IMR-90 (cell line): Measurements from ENCODE around the gene LRIG1. TPM values are rescaled to one million over a fixed set of nuclear protein-coding genes. Genes with fewer than 3 reads are reported as not detected.

Source experiments
- ATAC-seq: fragments of 200-7000 bp; cut with Tn5 transposase; 2 replicates; pipeline ENCODE4 v1.9.1; 2020; ENCODE audit warnings: low read depth, mild to moderate bottlenecking, moderate library complexity
- BruUV-seq: library from RNA; stranded (reverse); fragments of 400-500 nt; replicated peaks from 2 replicates; lab custom pipeline; 2021; lab: Mats Ljungman, UMichigan
- CTCF ChIA-PET: fragments of 300-600 bp; formaldehyde crosslinking; extraction: SDS; loops from one replicate; lab custom pipeline; 2021; ENCODE audit warnings: antibody characterized with exemption; lab: Yijun Ruan, JAX
- POLR2A ChIA-PET: fragments of 300-600 bp; sonication (Branson Sonifier 250); formaldehyde crosslinking; loops from one replicate; lab custom pipeline; 2022; ENCODE audit warnings: antibody characterized with exemption; ENCODE audit not compliant: unreplicated experiment; lab: Charles Lee
- DNase-seq: peaks from one replicate; pipeline ENCODE4 v3.0.0; 2013
- H2AFZ ChIP-seq: replicated peaks from 2 replicates; pipeline ENCODE3; 2013; ENCODE audit warnings: low read length, mild to moderate bottlenecking; ENCODE audit not compliant: poor library complexity
- H2AK5ac ChIP-seq: 2 replicates; pipeline ENCODE4 v1.6.1; 2013; ENCODE audit warnings: low read depth, low read length, inconsistent platforms
- H2AK9ac ChIP-seq: replicated peaks from 2 replicates; pipeline ENCODE3; 2013; ENCODE audit warnings: mild to moderate bottlenecking, low read depth, low read length, moderate library complexity; ENCODE audit not compliant: poor library complexity
- H2BK120ac ChIP-seq: 2 replicates; pipeline ENCODE4 v1.6.1; 2013; ENCODE audit warnings: low read depth, low read length, inconsistent platforms
- H2BK15ac ChIP-seq: 3 replicates; pipeline ENCODE4 v1.6.1; 2013; ENCODE audit warnings: low read depth, low read length, inconsistent platforms
- H2BK20ac ChIP-seq: 2 replicates; pipeline ENCODE4 v1.6.1; 2013; ENCODE audit warnings: low read depth, mild to moderate bottlenecking, inconsistent platforms, low read length, moderate library complexity
- H2BK5ac ChIP-seq: 2 replicates; pipeline ENCODE4 v1.6.1; 2013; ENCODE audit warnings: mild to moderate bottlenecking, low read depth, low read length, inconsistent platforms; ENCODE audit not compliant: poor library complexity, severe bottlenecking
- H3K14ac ChIP-seq: replicated peaks from 2 replicates; pipeline ENCODE4 v1.6.1; 2013; ENCODE audit warnings: low read depth, low read length, inconsistent platforms
- H3K18ac ChIP-seq: 2 replicates; pipeline ENCODE4 v1.6.1; 2013; ENCODE audit warnings: low read depth, low read length, control low read depth
- H3K23ac ChIP-seq: 2 replicates; pipeline ENCODE4 v1.6.1; 2013; ENCODE audit warnings: low read depth, low read length, inconsistent platforms
- H3K27ac ChIP-seq: 2 replicates; pipeline ENCODE4 v1.5.1; 2013; ENCODE audit warnings: mild to moderate bottlenecking, control low read depth, low read length; ENCODE audit not compliant: insufficient read depth
- H3K27me3 ChIP-seq: 2 replicates; pipeline ENCODE4 v1.6.1; 2013; ENCODE audit warnings: low read length; ENCODE audit not compliant: control insufficient read depth, insufficient read depth
- H3K36me3 ChIP-seq: 2 replicates; pipeline ENCODE4 v1.6.1; 2013; ENCODE audit warnings: low read length, mixed read lengths; ENCODE audit not compliant: control insufficient read depth, insufficient read depth
- H3K4ac ChIP-seq: 2 replicates; pipeline ENCODE4 v1.6.1; 2013; ENCODE audit warnings: low read depth, low read length, inconsistent platforms
- H3K4me1 ChIP-seq: 2 replicates; pipeline ENCODE4 v1.6.1; 2013; ENCODE audit warnings: low read length, mixed read lengths; ENCODE audit not compliant: control insufficient read depth, insufficient read depth
- H3K4me2 ChIP-seq: 2 replicates; pipeline ENCODE4 v1.6.1; 2013; ENCODE audit warnings: low read depth, mild to moderate bottlenecking, control low read depth, low read length, moderate library complexity
- H3K4me3 ChIP-seq: 2 replicates; pipeline ENCODE4 v1.5.1; 2013; ENCODE audit warnings: low read depth, mild to moderate bottlenecking, control low read depth, low read length, moderate library complexity; ENCODE audit not compliant: insufficient read depth
- H3K56ac ChIP-seq: 2 replicates; pipeline ENCODE4 v1.6.1; 2013; ENCODE audit warnings: low read length, inconsistent platforms; ENCODE audit not compliant: insufficient read depth; ENCODE audit errors: extremely low read depth
- H3K79me1 ChIP-seq, 2 experiments: 2 replicates each; pipeline ENCODE4 v1.6.1; 2013; ENCODE audit warnings: low read length in 2 of 2, inconsistent platforms in 1 of 2, low read depth in 1 of 2
- H3K9ac ChIP-seq: 2 replicates; pipeline ENCODE4 v1.6.1; 2013; ENCODE audit warnings: low read depth, low read length, control low read depth
- H3K9me1 ChIP-seq: 2 replicates; pipeline ENCODE4 v1.6.1; 2013; ENCODE audit warnings: low read length, inconsistent platforms; ENCODE audit not compliant: insufficient read depth
- H3K9me3 ChIP-seq: 2 replicates; pipeline ENCODE4 v1.6.1; 2013; ENCODE audit warnings: low read length; ENCODE audit not compliant: control insufficient read depth, insufficient read depth
- H4K20me1 ChIP-seq: 2 replicates; pipeline ENCODE4 v1.6.1; 2013; ENCODE audit warnings: low read length, inconsistent platforms; ENCODE audit not compliant: insufficient read depth
- H4K5ac ChIP-seq: 2 replicates; pipeline ENCODE4 v1.6.1; 2013; ENCODE audit warnings: mild to moderate bottlenecking, low read depth, low read length, control low read depth
- H4K8ac ChIP-seq, 2 experiments: 2 replicates each; pipeline ENCODE4 v1.6.1; 2013; ENCODE audit warnings: low read depth in 2 of 2, low read length in 2 of 2, control low read depth in 1 of 2, inconsistent platforms in 1 of 2
- H4K91ac ChIP-seq: 2 replicates; pipeline ENCODE4 v1.6.1; 2013; ENCODE audit warnings: low read depth, low read length, inconsistent platforms; ENCODE audit not compliant: insufficient read depth
- CEBPB ChIP-seq: IDR thresholded peaks from 2 replicates; pipeline ENCODE4 v1.6.1; 2012; ENCODE audit warnings: low read depth, low read length, improper control_type of control experiment
- CHD1 ChIP-seq: IDR thresholded peaks from 2 replicates; pipeline ENCODE4 v1.6.1; 2012; ENCODE audit warnings: low read depth, low read length, improper control_type of control experiment
- MAFK ChIP-seq: IDR thresholded peaks from 2 replicates; pipeline ENCODE4 v1.6.1; 2012; ENCODE audit warnings: low read depth, low read length, improper control_type of control experiment
- MAZ ChIP-seq: IDR thresholded peaks from 2 replicates; pipeline ENCODE4 v1.6.1; 2012; ENCODE audit warnings: low read depth, mild to moderate bottlenecking, low read length, improper control_type of control experiment, moderate library complexity, borderline replicate concordance
- MXI1 ChIP-seq: IDR thresholded peaks from 2 replicates; pipeline ENCODE4 v1.6.1; 2012; ENCODE audit warnings: low read depth, mild to moderate bottlenecking, low read length, moderate library complexity, borderline replicate concordance
- NFE2L2 ChIP-seq: fragments of 150-350 bp; IDR thresholded peaks from 2 replicates; pipeline ENCODE4 v1.6.1; 2016; ENCODE audit warnings: low read depth, mild to moderate bottlenecking, low read length
- POLR2A ChIP-seq: IDR thresholded peaks from 2 replicates; pipeline ENCODE4 v1.6.1; 2012; ENCODE audit warnings: mild to moderate bottlenecking, low read depth, low read length
- RAD21 ChIP-seq: IDR thresholded peaks from 2 replicates; pipeline ENCODE4 v1.6.1; 2012; ENCODE audit warnings: low read length, improper control_type of control experiment
- RCOR1 ChIP-seq: IDR thresholded peaks from 2 replicates; pipeline ENCODE4 v1.6.1; 2012; ENCODE audit warnings: mild to moderate bottlenecking, low read length, improper control_type of control experiment; ENCODE audit not compliant: insufficient replicate concordance
- RFX5 ChIP-seq: IDR thresholded peaks from 2 replicates; pipeline ENCODE4 v1.8.0; 2012; ENCODE audit warnings: low read depth, mild to moderate bottlenecking, low read length, moderate library complexity
- SMC3 ChIP-seq: fragments of 150-350 bp; IDR thresholded peaks from 2 replicates; pipeline ENCODE4 v1.6.1; 2016; ENCODE audit warnings: low read depth, mild to moderate bottlenecking, antibody characterized with exemption, low read length, moderate library complexity
- WGBS, 2 experiments: methylation state at CpG; one replicate each; pipeline versions ENCODE4 v1.1.5 to v1.1.7; 2013; ENCODE audit warnings: missing lambda C conversion rate in 2 of 2; ENCODE audit not compliant: insufficient read length in 1 of 2; ENCODE audit errors: extremely low coverage in 2 of 2; 5-methylcytosine and 5-hydroxymethylcytosine counted together
- dilution Hi-C: fragments of 300-500 bp; cut with HindIII; formaldehyde crosslinking; loops from one replicate; pipeline ENCODE4 v1.14.3; 2018; ENCODE audit warnings: low sequenced_read_pairs; ENCODE audit not compliant: unreplicated experiment
- in situ Hi-C: fragments of 300-500 bp; cut with MboI; formaldehyde crosslinking; loops from 3 replicates; pipeline ENCODE4 v1.14.3; 2019; ENCODE audit warnings: low sequenced_read_pairs, inconsistent platforms, mixed read lengths
- intact Hi-C: fragments of 100-400 bp; cut with micrococcal nuclease; formaldehyde crosslinking; loops from 2 replicates; pipeline ENCODE4 v1.10.0; 2022
- polyA plus RNA-seq, 3 experiments: library from polyadenylated mRNA; depleted of rRNA; stranded (reverse); fragments of >200 nt; gene quantifications; 2 replicates each; pipeline ENCODE4 v1.2.3, GENCODE V29; 2012; ENCODE audit warnings: low replicate concordance in 1 of 3
- total RNA-seq: library from RNA; depleted of rRNA; stranded (reverse); fragments of >200 nt; gene quantifications from 2 replicates; pipeline ENCODE4 v1.2.3, GENCODE V29; 2012
- TF ChIP-seq, protein P1 (sequence below): fragments of 150-350 bp; IDR thresholded peaks from 2 replicates; pipeline ENCODE4 v1.6.1; 2016; ENCODE audit warnings: low read depth, mild to moderate bottlenecking, low read length, moderate library complexity, borderline replicate concordance
- TF ChIP-seq, protein P2 (sequence below): conservative IDR thresholded peaks from 2 replicates; pipeline ENCODE4 v1.5.1; 2012; ENCODE audit warnings: mild to moderate bottlenecking, low read depth, low read length, improper control_type of control experiment
- TF ChIP-seq, protein P3 (sequence below): fragments of 150-350 bp; IDR thresholded peaks from 2 replicates; pipeline ENCODE4 v1.6.1; 2017; ENCODE audit warnings: mild to moderate bottlenecking, antibody characterized with exemption, low read length, low read depth

LRIG1 gene
- total and polyA plus RNA-seq, 2 of the 4 experiments (the other 2 are of a cell fraction) = 62.8 to 87.8 TPM

DNA sequence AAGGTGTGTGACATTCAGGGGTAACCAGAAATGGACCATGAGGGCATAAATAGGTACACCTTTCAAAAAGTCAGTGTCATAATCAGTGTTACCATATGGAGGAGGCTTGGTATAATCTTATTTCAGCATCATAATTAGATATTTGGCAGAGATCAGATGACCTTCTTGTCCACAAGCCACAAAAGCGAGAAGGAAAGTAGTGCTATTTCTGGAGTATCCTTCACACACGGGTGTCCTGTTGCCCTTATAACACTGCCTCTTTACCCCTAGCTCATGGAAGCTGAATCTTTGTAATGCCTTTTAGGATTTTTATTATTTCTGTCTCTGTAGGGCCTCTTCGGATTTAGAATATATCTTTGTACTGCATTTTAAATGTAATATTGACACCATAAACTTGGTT is 132.8 kb downstream of the LRIG1 start:
- BruUV-seq = no TSS peak
- WGBS, 2 experiments = no CpG with 5 or more reads among the region's 3 CpGs

More for the DNA sequence above, 132.8 kb downstream of the LRIG1 start:
- no peak for TF ChIP-seq RCOR1
- no peak for TF ChIP-seq MAFK
- TF ChIP-seq, protein P1, sequence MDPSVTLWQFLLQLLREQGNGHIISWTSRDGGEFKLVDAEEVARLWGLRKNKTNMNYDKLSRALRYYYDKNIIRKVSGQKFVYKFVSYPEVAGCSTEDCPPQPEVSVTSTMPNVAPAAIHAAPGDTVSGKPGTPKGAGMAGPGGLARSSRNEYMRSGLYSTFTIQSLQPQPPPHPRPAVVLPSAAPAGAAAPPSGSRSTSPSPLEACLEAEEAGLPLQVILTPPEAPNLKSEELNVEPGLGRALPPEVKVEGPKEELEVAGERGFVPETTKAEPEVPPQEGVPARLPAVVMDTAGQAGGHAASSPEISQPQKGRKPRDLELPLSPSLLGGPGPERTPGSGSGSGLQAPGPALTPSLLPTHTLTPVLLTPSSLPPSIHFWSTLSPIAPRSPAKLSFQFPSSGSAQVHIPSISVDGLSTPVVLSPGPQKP = no peak
- no peak for TF ChIP-seq RFX5
- TF ChIP-seq CEBPB = no peak
- TF ChIP-seq RAD21 = no peak
- TF ChIP-seq SMC3 = no peak
- TF ChIP-seq MAZ = no peak
- TF ChIP-seq POLR2A = no peak
- TF ChIP-seq, protein P2, sequence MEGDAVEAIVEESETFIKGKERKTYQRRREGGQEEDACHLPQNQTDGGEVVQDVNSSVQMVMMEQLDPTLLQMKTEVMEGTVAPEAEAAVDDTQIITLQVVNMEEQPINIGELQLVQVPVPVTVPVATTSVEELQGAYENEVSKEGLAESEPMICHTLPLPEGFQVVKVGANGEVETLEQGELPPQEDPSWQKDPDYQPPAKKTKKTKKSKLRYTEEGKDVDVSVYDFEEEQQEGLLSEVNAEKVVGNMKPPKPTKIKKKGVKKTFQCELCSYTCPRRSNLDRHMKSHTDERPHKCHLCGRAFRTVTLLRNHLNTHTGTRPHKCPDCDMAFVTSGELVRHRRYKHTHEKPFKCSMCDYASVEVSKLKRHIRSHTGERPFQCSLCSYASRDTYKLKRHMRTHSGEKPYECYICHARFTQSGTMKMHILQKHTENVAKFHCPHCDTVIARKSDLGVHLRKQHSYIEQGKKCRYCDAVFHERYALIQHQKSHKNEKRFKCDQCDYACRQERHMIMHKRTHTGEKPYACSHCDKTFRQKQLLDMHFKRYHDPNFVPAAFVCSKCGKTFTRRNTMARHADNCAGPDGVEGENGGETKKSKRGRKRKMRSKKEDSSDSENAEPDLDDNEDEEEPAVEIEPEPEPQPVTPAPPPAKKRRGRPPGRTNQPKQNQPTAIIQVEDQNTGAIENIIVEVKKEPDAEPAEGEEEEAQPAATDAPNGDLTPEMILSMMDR = no peak
- no peak for TF ChIP-seq MXI1
- no peak for TF ChIP-seq CHD1
- TF ChIP-seq, protein P3, sequence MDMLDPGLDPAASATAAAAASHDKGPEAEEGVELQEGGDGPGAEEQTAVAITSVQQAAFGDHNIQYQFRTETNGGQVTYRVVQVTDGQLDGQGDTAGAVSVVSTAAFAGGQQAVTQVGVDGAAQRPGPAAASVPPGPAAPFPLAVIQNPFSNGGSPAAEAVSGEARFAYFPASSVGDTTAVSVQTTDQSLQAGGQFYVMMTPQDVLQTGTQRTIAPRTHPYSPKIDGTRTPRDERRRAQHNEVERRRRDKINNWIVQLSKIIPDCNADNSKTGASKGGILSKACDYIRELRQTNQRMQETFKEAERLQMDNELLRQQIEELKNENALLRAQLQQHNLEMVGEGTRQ = no peak
- TF ChIP-seq NFE2L2 = no peak
- Histone ChIP-seq H3K79me1 (no peaks in the 10 kb centered on the region), H3K27ac (no peak overlapping the region), H3K18ac (no peak overlapping the region), H3K14ac (no peak overlapping the region), H3K27me3 (no peaks in the 10 kb centered on the region), H3K4me3 (no peak overlapping the region), H4K8ac (no peak overlapping the region), H3K4me1 (peaks cover 9% of the 10 kb centered on the region), H3K4ac (no peak overlapping the region), H2BK5ac (no peak overlapping the region), H3K23ac (no peak overlapping the region), H2BK120ac (no peak overlapping the region), H3K9ac (no peak overlapping the region), H2AK9ac (no peak overlapping the region), H4K20me1 (no peaks in the 10 kb centered on the region), H2AFZ (no peak overlapping the region), H2BK20ac (no peak overlapping the region), H3K56ac (no peak overlapping the region), H2BK15ac (no peak overlapping the region), H4K5ac (no peak overlapping the region), H4K91ac (no peak overlapping the region), H3K4me2 (no peak overlapping the region), H2AK5ac (no peak overlapping the region), H3K9me1 (no peaks in the 10 kb centered on the region; the same call in 1 of the 2 replicates), H3K36me3 (peaks cover 9% of the 10 kb centered on the region; the same call in 1 of the 2 replicates), H3K9me3 (no peaks in the 10 kb centered on the region)
- in situ Hi-C loops = no loop called here
- ATAC-seq = no peak
- intact Hi-C loops = no loop called here
- POLR2A ChIA-PET = no interaction called here
- CTCF ChIA-PET = no interaction called here
- no peak for DNase-seq
- dilution Hi-C loops = no loop called here
